NCI-H69 (cell line): ENCODE data around the gene SYNE2.
A peak's percentile ranks its signal among the peaks of the same experiment; 100 is the strongest.
"Not testable (repeated sequence)": the region's sequence is repeated elsewhere in the genome, so short reads cannot be mapped to it uniquely, and the experiment has no call there.

Source experiments
- DNase-seq: peaks from one replicate; lab custom pipeline; 2025; lab: John Stamatoyannopoulos, UW

SYNE2 gene

DNA sequence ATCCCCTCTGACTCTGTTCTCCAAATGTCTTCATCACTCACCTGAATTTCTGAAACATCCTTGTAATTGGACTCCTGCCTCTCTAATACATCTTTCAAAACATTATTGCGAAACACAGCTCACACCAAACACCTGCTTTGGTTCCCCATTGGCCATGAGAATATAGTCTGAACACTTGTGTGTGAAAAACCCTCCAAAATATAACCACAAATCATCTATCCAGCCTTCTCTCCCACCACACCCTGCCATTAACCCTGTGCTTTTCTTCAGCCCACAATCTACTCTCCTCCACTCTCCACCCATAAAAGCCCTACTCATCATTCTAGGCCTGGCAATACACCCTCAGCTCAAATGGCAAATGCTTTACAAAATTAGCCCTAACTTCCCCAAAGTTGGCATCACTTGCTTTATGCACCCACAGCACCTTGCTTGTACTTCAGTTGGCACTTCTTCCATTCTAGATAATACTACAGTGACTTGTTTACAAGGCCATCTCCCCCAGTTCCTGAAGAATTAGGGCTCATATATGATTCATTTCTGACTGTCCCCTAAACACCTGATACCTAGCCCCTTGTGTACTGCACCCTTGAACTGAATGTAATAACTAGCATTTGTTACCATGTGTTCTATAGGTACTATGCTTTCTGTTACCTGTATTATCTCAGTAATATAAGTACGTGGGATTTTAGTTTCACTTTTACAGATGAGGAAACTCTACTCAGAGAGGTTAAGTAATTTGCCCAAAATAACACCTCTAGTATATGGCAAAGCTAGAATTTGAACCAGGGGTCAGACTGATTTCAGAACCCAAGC is 17.3 kb downstream of the SYNE2 start:
- DNase-seq, result peak; percentile 38

DNA sequence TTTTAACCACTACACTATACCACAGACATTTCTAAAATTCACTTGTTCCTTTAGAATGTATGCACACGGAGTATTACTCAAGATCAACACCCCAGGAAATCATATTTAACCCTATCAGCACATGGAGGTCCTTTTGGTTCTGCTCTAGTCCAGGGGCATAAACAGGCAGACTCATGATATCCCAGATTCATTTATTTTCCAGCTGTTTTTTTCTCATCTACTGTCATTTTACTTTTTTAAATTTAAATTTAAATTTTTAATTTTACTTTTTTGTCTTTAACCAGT is 17.9 kb downstream of the SYNE2 start:
- not testable (repeated sequence) for DNase-seq

DNA sequence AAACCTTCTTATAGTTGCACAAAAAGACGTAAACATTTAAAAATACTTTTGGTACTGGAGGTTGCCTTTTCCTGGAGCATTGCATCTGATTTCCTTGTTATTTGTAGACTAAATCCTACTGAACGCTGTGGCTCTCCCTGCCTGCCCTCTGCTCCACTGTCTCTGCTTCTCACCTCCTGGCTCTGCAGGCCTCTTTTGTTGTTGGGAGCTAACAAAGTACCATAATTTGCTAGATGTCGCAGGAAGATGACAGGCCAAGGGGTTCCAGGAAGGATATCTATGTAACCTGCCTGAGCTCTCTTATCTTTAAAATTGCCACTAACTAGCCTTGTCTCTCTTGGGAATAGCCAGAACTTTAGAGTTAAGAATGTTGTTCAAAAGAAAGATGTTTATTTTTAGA is 21.4 kb downstream of the SYNE2 start:
- DNase-seq, result peak; percentile 43

DNA sequence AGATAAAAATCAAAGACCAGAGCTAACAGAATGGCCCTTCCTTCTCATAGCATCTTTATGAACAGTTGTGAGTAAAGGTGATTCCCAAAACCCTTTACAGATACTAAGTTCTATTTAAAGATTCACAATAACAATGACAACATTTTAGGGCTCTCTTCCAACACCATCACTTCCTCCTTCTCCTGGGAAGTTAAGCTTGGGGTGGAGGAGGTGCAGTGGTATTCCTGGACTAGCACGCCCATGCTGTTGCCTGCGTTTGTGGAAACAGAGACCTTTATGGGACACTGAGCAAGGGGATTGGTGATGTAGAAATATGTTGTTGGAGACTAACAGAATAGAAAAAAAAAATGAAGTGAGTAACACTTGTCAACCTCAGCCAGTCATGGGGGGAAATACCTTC is 22.5 kb downstream of the SYNE2 start:
- no peak for DNase-seq

DNA sequence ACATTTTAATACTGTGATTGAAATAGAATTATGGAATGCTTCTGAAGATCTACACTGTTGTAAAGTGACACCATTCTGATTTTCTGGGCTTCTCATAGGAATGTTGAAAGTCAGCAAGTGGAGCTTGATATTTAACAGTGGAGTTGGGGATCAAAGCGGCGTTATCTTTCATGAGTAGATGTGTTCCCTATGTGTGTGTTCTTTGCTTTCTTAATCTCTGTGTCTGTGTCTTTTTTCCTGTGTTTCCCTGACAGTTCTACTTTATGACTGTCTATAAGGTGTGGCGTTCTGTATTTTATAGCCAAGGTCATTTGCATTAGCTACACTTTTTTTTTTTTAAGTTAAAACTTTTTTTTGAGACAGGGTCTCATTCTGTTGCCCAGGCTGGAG is 24.7 kb downstream of the SYNE2 start:
- no peak for DNase-seq

DNA sequence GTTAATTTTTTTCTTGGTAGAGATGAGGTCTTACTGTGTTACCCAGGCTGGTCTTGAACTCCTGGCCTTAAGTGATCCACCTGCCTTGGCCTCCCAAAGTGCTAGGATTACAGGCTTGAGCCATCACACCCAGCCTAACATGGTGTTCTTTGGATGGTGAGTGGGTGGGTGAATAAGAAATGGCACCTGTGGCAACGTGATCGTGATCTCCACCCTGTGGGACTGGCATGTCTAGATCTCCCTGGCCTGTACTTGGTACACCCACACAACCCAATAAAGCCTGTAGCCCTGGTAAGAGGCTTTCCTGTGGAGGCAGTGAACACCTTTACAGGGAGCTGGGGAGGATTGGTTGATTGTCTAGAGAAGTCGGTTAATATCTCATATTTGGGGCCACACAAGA is 25.2 kb downstream of the SYNE2 start:
- no peak for DNase-seq

DNA sequence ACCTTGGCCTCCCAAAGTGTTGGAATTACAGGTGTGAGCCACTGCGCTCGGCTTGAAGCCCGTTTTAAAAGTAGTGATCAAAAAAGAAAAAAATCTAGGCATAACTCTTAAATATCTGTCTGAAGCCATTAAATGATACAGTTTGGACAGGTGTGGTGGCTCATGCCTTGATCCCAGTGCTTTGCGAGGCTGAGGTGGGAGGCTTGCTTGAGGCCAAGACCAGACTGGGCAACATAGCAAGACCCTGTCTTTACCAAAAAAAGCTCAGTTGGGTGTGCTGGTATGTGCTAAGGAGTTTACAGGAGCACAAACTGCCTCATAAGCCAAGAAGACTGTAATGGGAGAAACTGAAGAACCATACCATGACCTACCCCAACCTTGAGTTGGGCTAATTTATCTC is 26.0 kb downstream of the SYNE2 start:
- no peak for DNase-seq

DNA sequence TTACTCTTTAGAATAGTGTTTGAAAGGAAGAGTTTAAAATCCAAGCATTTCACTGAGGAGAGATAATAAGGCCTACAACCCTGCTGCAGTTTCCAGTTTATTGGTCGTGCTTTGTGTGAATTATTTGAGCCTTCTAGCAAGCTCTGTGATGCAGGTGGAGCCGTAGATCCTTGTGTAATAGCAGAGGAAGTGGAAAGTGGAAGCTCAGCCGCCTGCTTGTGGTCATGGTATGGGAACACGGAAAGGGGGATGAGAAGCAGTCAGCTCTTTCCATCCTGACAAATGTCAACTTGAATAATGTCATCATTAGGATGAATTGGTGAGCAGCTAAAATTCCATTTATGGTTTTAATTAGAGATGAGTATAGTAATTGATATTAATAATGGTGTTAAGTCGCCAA is 29.1 kb downstream of the SYNE2 start:
- no peak for DNase-seq

DNA sequence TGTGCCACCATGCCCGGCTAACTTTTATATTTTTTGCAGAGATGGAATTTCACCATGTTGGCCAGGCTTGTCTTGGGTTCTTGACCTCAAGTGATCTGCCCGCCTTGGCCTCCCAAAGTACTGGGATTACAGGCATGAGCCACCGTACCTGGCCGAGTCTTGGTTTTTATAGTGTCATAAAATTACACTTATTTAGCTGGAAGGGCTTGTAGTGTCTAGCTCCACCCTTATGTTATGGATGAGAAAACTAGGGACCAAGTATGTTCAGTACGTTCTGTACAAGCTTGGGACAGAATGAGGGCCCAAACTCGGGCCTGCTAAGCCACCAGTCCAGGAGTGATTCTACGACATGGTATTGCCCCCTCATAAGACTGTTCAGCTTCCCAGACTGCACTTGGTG is 35.1 kb downstream of the SYNE2 start:
- no peak for DNase-seq

DNA sequence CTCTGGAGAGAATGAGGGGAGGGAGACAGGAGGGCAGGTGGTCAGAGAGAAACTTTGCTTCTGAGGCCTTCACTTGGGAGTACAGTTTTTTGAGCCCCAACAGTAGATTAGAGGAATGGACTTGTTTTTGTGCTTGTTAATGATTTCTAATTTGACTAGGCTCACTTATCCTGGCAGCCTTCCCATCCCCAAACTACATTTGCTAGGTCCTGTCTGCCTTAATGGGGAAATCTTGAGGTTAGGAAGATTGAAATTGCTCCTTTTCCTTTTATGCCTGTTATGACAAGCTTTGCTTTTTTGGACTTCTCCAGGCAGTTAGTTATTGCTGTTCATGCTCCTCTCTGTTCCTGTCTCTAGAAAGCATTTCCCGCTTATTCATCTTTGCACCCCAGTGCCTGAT is 37.7 kb downstream of the SYNE2 start:
- DNase-seq, result peak; percentile 38

DNA sequence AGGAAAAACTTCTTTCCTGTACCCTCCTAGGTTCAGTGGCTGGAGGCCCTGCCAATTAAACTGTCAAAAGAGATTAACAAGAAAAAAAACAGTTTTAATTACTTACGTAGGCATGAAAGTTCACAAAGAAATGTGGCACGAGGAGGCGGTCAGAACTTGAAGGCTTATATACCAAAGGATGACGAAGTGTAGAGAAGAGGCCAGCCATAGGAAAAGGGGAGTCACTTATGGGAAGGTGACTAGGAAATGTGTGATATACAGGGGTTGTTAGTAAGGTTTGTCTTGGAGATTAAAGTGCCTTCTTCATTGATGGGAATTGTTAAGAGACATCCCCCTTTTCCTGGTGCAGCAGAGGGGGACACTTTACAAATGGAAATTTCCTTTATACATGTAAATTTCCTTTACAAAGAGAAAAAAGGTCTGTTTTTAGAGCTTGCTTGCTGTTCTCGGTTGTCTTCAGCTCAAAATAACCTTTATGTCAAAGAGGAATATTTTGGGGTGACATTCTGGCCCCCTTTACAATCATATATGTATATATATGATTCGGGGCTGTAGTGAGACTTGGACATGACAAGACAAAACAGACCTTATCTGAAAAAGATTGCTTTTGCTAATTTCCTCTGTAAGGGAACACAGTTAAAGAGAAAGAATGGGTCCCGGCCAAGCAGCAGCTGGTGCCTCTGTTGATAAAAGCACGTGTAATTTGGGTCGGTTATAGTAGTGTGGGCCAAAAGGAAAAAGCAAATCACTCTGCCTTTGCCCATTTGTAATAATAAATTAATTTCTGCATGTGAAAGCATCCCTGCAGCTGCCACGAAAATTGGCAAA is 38.6 kb downstream of the SYNE2 start:
- DNase-seq, result peak; percentile 33

DNA sequence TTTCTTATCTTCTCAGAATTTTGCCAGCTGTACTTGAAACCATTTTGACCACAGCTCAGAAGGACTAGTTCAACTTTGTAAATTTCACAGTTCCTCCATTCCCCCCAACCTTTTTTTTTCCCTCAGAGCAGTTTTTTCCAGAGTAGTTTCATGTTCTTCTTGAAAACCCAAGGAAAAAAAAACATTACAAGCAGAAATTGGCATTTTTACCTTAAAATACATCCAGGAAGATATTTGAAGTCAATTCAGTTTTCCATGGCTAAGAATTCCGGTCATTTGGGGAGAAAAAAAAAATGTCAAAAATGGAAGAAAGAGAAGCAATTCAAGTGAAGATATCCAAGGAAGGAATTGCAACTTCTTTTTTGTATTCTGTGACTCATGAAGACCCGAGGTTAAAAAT is 39.5 kb downstream of the SYNE2 start:
- no peak for DNase-seq

DNA sequence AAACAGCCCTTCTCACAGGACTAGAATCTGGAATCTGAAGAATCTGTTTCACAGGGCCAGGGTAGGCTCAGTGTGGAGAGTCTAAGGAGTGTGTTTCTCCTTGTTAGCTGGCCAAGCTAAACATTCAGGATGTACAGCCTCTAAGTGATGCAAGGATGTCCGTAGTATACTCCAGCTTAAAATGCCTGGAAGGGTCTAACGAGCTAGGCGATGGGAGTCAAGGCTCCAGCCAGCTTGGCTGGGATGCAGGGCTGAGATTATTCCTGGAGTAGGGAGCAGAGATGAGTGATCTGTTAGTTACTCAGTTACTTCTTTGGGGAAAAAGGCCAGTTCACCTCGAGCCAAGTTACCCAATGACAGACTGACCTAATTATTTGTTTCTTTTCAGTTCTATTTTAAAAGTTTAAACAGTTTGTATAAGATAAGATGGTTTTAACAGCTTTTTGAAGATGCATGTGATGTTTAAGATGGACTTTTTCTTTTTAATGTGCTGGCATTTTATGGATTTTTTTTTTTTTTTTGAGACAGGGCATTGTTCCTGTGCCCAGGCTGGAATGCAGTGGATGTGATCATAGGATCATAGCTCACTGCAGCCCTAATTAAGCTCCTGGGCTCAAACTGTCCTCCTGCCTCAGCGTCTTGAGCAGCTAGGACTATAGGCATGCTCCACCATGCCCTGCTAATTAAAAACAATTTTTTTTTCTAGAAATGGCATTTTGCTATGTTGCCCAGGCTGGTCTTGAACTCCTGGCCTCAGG is 41.1 kb downstream of the SYNE2 start:
- DNase-seq, result peak; percentile 25

DNA sequence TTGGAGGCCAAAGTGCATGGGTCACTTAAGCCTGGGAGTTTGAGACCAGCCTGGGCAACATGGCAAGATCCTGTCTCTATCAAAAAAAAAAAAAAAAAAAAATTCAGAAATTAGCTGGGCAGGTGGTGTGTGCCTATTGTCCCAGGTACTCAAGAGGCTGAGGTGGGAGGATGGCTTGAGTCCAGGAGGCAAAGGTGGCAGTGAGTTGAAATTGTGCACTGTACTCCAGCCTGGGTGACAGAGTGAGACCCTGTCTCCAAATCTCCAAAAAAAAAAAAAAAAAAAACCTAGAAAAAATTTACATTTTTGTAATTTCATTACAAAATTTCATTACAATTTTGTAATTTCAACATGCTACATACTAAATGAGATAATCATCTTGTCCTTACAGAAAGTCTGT is 42.7 kb downstream of the SYNE2 start:
- DNase-seq, result peak; percentile 63

DNA sequence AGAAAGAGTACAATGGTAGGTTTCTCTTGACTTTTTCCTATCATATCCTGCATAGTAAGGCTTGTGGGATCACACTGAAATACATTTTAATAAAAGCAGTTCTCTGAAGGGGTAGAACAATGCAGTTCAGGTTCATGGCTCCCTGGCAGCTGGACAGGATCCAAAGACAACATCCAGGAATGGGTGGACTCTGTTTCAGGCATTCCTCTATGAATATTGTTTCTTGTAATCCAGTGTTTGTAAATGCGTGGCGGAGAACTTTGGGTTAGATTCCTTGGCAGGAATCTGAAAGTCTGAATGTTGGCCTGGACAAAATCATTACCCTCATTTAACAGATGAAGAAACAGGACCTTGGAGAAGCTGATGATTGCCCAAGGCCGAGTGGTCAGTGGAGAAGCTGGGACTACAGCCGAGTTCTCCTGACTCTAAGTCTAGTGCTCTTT is 43.5 kb downstream of the SYNE2 start:
- DNase-seq, result peak; percentile 73

DNA sequence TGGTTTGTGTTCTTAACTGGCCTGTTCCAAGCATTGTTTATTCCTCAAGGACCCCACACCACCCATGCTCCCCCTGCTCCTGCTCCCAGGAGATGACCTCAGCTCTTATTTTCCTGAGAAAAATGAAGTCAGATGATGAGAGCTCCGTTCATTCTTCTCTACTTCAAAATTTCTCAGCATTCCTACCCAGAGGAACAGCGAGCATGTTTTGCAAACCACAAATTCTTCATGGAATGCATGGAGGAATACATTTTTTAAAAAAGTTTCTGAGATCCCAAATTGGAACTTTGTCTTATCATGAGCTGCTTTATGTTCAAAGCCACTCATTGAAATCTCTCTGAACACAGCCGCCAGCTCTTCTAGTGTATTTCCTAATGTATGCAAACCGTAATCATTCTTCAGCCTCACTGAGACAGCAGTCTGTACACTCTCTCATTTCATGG is 44.9 kb downstream of the SYNE2 start:
- DNase-seq, result no peak

DNA sequence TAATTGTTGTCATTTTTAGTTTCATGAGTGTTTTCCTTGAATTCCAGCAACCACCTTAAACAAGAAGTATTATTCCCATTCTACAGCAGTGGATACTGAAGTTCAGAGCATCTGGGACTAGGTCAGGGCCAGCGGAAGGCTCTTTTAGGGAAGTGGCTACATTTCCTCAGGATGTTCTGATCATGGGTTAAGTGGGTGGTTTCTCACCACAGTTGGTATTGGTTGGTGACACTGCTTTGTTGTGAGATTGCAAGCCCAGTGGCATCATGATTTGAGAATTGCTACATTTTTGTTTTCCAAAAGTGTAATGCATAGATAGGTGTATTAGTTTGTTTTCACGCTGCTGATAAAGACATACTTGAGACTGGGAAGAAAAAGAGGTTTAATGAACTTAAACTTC is 47.1 kb downstream of the SYNE2 start:
- no peak for DNase-seq

DNA sequence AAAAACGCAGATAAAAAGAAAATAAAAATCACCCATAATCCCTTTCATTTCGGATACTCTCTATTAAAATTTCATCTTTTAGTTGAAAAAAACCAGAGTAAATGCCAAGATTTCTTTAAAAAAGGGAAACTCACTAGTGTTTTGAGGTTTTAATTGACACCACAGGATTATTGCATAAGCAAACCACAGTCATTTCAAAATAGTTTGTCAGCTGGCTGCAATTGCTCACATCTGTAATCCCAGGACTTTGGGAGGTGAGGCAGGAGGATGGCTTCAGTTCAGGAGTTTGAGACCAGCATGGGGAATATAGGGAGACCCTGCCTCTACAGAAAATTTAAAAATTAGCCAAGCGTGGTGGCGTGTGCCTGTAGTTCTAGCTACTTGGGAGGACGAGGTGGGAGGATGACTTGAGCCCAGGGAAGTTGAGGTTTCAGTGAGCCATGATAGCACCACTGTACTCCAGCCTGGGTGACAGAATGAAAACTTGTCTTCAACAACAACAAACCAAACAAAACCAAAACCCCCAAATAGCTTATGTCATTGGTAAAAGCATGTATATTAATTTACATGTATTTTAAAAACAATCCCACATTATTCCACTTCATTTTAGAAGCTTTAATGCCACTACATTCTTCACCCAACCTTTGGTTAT is 48.8 kb downstream of the SYNE2 start:
- no peak for DNase-seq

DNA sequence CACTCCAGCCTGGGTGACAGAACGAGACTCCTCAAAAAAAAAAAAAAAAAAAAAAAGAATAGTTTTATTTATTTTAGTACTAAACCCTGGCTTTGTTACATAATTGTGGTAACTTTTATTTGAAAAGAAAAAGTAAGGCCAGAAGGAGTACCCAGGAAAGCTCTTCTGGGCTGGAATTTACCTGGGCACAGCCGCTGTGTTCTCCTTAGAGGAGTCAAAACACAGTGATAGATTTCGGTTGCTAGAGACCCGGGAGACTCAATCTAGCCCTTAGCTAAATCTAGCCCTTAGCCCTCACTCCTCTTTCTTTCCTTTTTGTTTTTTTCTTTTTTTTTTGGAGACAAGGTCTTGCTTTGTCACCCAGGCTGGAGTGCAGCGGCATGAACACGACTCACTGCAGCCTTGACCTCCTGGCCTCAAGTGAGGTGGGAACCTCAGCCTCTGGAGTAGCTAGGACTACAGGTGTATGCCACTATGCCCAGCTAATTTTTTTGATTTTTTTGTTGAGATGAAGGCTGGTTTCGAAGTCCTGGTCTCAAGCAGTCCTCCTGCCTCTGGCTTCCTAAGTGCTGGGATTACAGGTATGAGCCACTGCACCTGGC is 49.7 kb downstream of the SYNE2 start:
- DNase-seq, result no peak

DNA sequence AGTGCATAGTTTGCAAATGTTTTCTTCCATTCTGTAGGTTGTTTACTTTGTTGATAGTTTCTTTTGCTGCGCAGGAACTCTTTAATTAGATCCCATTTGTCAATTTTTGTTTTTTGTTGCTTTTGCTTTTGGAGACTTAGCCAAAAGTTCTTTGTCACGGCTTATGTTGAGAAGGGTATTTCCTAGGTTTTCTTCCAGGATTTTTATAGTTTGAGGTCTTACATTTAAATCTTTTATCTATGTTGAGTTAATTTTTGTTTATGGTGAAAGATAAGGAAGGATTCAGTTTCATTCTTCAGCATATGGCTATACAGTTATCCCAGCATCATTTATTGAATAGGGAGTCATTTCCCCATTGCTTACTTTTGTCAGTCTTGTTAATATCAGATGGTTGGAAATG is 51.9 kb downstream of the SYNE2 start:
- DNase-seq, result no peak

DNA sequence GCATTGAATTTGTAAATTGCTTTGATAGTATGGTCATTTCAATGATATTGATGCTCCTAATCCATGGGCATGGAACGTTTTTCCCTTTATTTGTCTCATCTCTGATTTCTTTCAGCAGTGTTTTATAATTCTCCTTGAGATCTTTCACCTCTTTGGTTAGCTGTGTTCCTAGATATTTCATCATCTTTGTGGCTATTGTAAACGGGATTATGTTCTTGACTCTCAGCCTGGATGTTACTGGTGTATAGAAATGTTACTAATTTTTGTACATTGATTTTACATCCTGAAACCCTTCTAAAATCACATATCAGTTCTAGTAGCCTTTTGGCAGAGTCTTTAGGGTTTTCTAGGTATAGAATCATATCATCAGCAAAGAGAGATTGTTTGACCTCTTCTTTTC is 52.6 kb downstream of the SYNE2 start:
- DNase-seq, result no peak
